Peyer's patch (tissue), 4 donors: ENCODE results near the gene MFN2. TPM values are rescaled to one million over a fixed set of nuclear protein-coding genes. Genes with fewer than 3 reads are reported as not detected.

Experiments
- DNase-seq, 3 donors: peaks; one replicate each; pipeline ENCODE4 v3.0.0-alpha.2; 2017 to 2019
- H3K27ac ChIP-seq, 4 donors: fragments of 200-600 bp; sonication (generic); one replicate each; pipeline ENCODE4 v1.5.1; 2016 to 2019
- H3K27me3 ChIP-seq, 2 donors: fragments of 200-600 bp; sonication (generic); one replicate each; pipeline ENCODE4 v1.5.1; 2019
- H3K36me3 ChIP-seq, 3 donors: fragments of 200-600 bp; sonication (generic); one replicate each; pipeline ENCODE4 v1.5.1; 2016 to 2019
- H3K4me1 ChIP-seq, 4 donors: fragments of 200-600 bp; sonication (generic); one replicate each; pipeline ENCODE4 v1.5.1; 2016 to 2019
- H3K4me3 ChIP-seq, 4 donors: fragments of 200-600 bp; sonication (generic); 1 replicate in 3 of 4; 2 replicates in 1 of 4; pipeline ENCODE4 v1.5.1; 2016 to 2019; ENCODE audit warnings: mild to moderate bottlenecking in 1 of 4
- H3K9me3 ChIP-seq, 4 donors: fragments of 200-600 bp; sonication (generic); one replicate each; pipeline ENCODE4 v1.5.1; 2016 to 2019; ENCODE audit warnings: mild to moderate bottlenecking in 1 of 4
- POLR2A ChIP-seq, 2 donors: fragments of 450-650 bp; IDR thresholded peaks; one replicate each; pipeline ENCODE4 v1.5.1; 2017; ENCODE audit warnings: antibody characterized with exemption in 2 of 2, mild to moderate bottlenecking in 2 of 2, moderate library complexity in 2 of 2
- total RNA-seq, 4 donors: library from RNA; depleted of rRNA; stranded (reverse); fragments of >200 nt; gene quantifications; one replicate each; pipeline ENCODE4 v1.1.0, GENCODE V29; 2016
- TF ChIP-seq, protein P1 (sequence below), 6 experiments: fragments of 450-650 bp in 4 of 6; fragments of 200-600 bp in 2 of 6; sonication (generic) in 1 of 6; IDR thresholded peaks; one replicate each; pipeline ENCODE4 v1.5.1; 2017 to 2019; ENCODE audit warnings: antibody characterized with exemption in 6 of 6, mild to moderate bottlenecking in 3 of 6, moderate library complexity in 1 of 6

Gene MFN2
- total RNA-seq, 4 donors from 2014 or later, result 54.5 to 101 (median 94.9) TPM

DNA sequence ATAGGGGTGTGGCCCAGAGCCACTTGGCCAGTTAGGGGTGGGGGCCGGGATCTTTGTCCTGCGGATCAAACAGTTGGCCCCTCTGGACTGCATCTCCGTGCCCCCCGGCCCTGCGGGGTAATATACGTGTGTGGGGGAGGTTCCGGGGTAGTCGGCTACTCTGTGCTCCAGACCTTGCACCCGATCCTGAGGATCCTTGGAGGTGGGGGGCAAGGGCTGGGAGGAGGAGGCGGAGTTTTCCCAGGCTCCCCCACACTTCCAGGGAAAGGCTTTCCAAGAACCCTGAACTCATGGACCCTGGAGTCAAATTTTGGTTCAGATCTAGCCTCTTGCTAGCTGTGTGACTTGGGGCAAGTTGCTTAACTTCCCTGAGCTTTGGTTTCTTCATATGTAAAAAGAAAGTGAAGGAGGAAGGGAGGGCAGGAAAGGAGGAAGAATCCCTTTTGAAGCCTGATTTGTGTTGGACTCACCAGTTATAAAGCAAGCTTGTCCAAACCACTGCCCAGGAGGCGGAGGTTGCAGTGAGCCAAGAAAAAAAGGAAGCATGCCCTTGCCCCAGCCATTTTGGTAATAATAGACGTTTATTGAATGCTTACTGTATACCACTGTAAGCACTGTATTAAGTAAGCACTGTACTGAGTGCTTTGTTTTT lies 39.7 kb downstream of the MFN2 start:
- Histone ChIP-seq H3K27me3 (no peaks in the 10 kb centered on the region), H3K4me3 (peak overlapping the region; percentile 64 to 92 (median 83)), H3K4me1 (peaks cover 0 to 9% (median 0%) of the 10 kb centered on the region in 4 donors), H3K9me3 (no peaks in the 10 kb centered on the region), H3K27ac (peak overlapping the region; percentile 52 to 83 (median 78)), H3K36me3 (peaks cover 0 to 16% (median 0%) of the 10 kb centered on the region in 3 donors)
- no peak for TF ChIP-seq POLR2A (IDR thresholded peaks at IDR 0.05)
- TF ChIP-seq, protein P1, sequence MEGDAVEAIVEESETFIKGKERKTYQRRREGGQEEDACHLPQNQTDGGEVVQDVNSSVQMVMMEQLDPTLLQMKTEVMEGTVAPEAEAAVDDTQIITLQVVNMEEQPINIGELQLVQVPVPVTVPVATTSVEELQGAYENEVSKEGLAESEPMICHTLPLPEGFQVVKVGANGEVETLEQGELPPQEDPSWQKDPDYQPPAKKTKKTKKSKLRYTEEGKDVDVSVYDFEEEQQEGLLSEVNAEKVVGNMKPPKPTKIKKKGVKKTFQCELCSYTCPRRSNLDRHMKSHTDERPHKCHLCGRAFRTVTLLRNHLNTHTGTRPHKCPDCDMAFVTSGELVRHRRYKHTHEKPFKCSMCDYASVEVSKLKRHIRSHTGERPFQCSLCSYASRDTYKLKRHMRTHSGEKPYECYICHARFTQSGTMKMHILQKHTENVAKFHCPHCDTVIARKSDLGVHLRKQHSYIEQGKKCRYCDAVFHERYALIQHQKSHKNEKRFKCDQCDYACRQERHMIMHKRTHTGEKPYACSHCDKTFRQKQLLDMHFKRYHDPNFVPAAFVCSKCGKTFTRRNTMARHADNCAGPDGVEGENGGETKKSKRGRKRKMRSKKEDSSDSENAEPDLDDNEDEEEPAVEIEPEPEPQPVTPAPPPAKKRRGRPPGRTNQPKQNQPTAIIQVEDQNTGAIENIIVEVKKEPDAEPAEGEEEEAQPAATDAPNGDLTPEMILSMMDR (IDR thresholded peaks at IDR 0.05), result no peak
- peak in 1 of 3 donors; percentile 53 for DNase-seq

DNA sequence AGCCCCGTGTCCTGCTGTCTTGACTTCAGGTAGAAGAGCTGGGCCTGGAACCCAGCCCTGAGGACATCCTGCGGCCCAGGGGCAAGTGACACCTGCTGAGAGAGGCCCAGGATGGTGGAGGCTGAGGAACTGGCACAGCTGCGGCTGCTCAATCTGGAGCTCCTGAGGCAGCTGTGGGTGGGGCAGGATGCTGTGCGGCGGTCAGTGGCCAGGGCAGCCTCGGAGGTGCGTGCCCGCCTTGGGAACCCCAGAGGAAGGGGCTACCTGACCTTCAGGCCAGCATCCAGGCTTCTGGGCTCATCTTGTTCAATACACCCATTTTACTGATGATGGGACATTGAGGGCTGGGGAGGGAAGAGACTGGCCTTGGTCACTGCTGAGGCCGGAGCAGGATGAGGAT lies 41.4 kb downstream of the MFN2 start:
- H3K27me3 ChIP-seq, result no peaks in the 10 kb centered on the region
- H3K4me1 ChIP-seq, result peaks cover 0 to 9% (median 0%) of the 10 kb centered on the region in 4 donors
- H3K9me3 ChIP-seq, result no peaks in the 10 kb centered on the region
- peaks cover 0 to 31% (median 0%) of the 10 kb centered on the region in 3 donors for H3K36me3 ChIP-seq
- no peak for DNase-seq
- TF ChIP-seq POLR2A (IDR thresholded peaks at IDR 0.05), result no peak
- TF ChIP-seq, protein P1 (IDR thresholded peaks at IDR 0.05), result no peak
- H3K27ac ChIP-seq, result no peak overlapping the region
- no peak overlapping the region for H3K4me3 ChIP-seq

- no peak for TF ChIP-seq POLR2A (IDR thresholded peaks at IDR 0.05)
- TF ChIP-seq, protein P1 (IDR thresholded peaks at IDR 0.05), result no peak
- Histone ChIP-seq H3K27me3 (no peaks in the 10 kb centered on the region), H3K27ac (no peak overlapping the region)
Observed at GRCh38 chr1:12022036-12022435, 41.8 kb downstream of the MFN2 start.

DNA sequence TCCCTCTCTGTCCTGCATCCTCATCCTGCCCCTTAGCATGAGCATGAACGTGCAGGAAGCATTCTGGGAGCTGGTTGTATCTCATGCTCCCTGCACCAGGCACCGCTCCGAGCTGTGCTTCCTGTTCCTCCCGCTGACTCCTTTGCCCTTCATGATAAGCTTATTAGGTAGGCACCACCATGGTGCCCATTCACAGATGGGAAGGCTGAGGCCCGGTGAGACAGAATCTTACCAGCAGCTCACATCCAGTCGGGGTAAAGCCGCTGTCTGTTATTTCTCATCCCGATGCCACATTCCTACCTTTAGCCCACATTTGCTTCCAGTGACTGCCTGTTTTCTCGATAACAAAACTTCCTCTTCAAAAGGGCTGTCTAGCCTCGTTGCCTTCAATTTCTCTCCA lies 46.3 kb downstream of the MFN2 start:
- Histone ChIP-seq H3K4me1 (no peaks in the 10 kb centered on the region), H3K27ac (no peak overlapping the region), H3K36me3 (peaks cover 0 to 64% (median 0%) of the 10 kb centered on the region in 3 donors), H3K9me3 (no peaks in the 10 kb centered on the region), H3K27me3 (no peaks in the 10 kb centered on the region), H3K4me3 (no peak overlapping the region)
- TF ChIP-seq, protein P1 (IDR thresholded peaks at IDR 0.05), result no peak
- no peak for TF ChIP-seq POLR2A (IDR thresholded peaks at IDR 0.05)
- no peak for DNase-seq

More at GRCh38 chr1:12022036-12022435, 41.8 kb downstream of the MFN2 start:
- DNase-seq, result no peak
- peaks cover 0 to 9% (median 0%) of the 10 kb centered on the region in 4 donors for H3K4me1 ChIP-seq
- no peaks in the 10 kb centered on the region for H3K9me3 ChIP-seq
- H3K36me3 ChIP-seq, result peaks cover 0 to 35% (median 0%) of the 10 kb centered on the region in 3 donors
- no peak overlapping the region for H3K4me3 ChIP-seq

GRCh38 chr1:12028248-12028647 lies 48.0 kb downstream of the MFN2 start:
- H3K4me1 ChIP-seq, result no peaks in the 10 kb centered on the region
- H3K27ac ChIP-seq, result no peak overlapping the region
- H3K4me3 ChIP-seq, result no peak overlapping the region
- peaks cover 0 to 79% (median 0%) of the 10 kb centered on the region in 3 donors for H3K36me3 ChIP-seq
- TF ChIP-seq, protein P1 (IDR thresholded peaks at IDR 0.05), result no peak
- no peak for TF ChIP-seq POLR2A (IDR thresholded peaks at IDR 0.05)
- no peaks in the 10 kb centered on the region for H3K27me3 ChIP-seq
- no peaks in the 10 kb centered on the region for H3K9me3 ChIP-seq
- DNase-seq, result no peak
